ENCODE data around the gene AFAP1. TPM values are rescaled to one million over a fixed set of nuclear protein-coding genes. Genes with fewer than 3 reads are reported as not detected.

AFAP1 gene
- total and polyA plus RNA-seq, 2 of the 8 experiments (the other 6 are each of a cell fraction or from before 2014, with no cell fraction given) = 3.6 to 18.2 TPM

GRCh38 chr4:7713757-7714156 lies 225.9 kb downstream of the AFAP1 start:
- Histone ChIP-seq H3K4me3 (ENCODE audit: extremely low read depth in 1 of 4, insufficient read depth in 2 of 4, low read depth in 3 of 4, low read length in 4 of 4) (no peak overlapping the region), H3K9ac (replicated peaks in 1 of 4; ENCODE audit: extremely low read depth in 1 of 4, low read depth in 3 of 4, low read length in 3 of 4) (no peak overlapping the region), H3K23me2 (ENCODE audit: low read depth, low read length) (peaks cover 5% of the 10 kb centered on the region), H3K79me2 (ENCODE audit: control insufficient read depth in 1 of 2, insufficient read depth in 2 of 2, low read length in 2 of 2) (no peaks in the 10 kb centered on the region), H2BK5ac (ENCODE audit: low read depth, low read length) (no peak overlapping the region), H4K5ac (ENCODE audit: insufficient read length, low read depth, low read length) (no peak overlapping the region), H4K20me1 (replicated peaks in 1 of 2; ENCODE audit: control insufficient read depth in 1 of 2, insufficient read depth in 2 of 2, low read length in 2 of 2) (no peaks in the 10 kb centered on the region), H2AK5ac (ENCODE audit: low read depth, low read length) (no peak overlapping the region), H3K36me3 (ENCODE audit: control insufficient read depth in 2 of 4, insufficient read depth in 4 of 4, low read length in 3 of 4) (no peaks in the 10 kb centered on the region), H2BK20ac (ENCODE audit: low read length) (no peak overlapping the region), H3K27me3 (replicated peaks in 1 of 4; ENCODE audit: control insufficient read depth in 3 of 4, extremely low read depth in 1 of 4, insufficient read depth in 3 of 4, low read length in 3 of 4) (no peaks in the 10 kb centered on the region; a peak in 2 of 7 replicates), H3K4me2 (ENCODE audit: insufficient read depth in 1 of 2, low read depth in 2 of 2, low read length in 2 of 2) (no peak overlapping the region), H2BK12ac (ENCODE audit: low read depth, low read length) (no peak overlapping the region), H3K4me1 (replicated peaks in 1 of 4; ENCODE audit: control insufficient read depth in 3 of 4, insufficient read depth in 4 of 4, low read length in 3 of 4) (peaks cover 0 to 3% (median 1%) of the 10 kb centered on the region in 4 experiments; a peak in 4 of 7 replicates), H3K18ac (ENCODE audit: extremely low read depth, low read length) (no peak overlapping the region), H3K23ac (ENCODE audit: insufficient read length) (no peak overlapping the region), H3K56ac (replicated peaks; ENCODE audit: insufficient read length, low read depth, low read length) (no peak overlapping the region), H4K91ac (replicated peaks; ENCODE audit: insufficient read length, low read length) (no peak overlapping the region), H4K8ac (ENCODE audit: extremely low read depth, insufficient read depth, low read length) (peak overlapping the region; percentile 38; the same call in 1 of the 2 replicates), H3K14ac (ENCODE audit: insufficient read length) (no peak overlapping the region), H2AFZ (ENCODE audit: low read length) (no peak overlapping the region), H3K79me1 (ENCODE audit: low read depth, low read length) (no peaks in the 10 kb centered on the region), H3K4ac (replicated peaks; ENCODE audit: insufficient read length, low read depth, low read length) (no peak overlapping the region), H2BK120ac (replicated peaks; ENCODE audit: low read depth, low read length) (no peak overlapping the region), H3K27ac (ENCODE audit: low read depth, low read length) (no peak overlapping the region), H2BK15ac (ENCODE audit: low read length) (0 out of 2 replicates have a peak overlapping the region, but pooled peaks have one; percentile 72), H3K9me3 (ENCODE audit: insufficient read depth in 2 of 2, low read depth in 1 of 2, low read length in 1 of 2) (no peaks in the 10 kb centered on the region; a peak in 1 of 4 replicates)
- no peak for TF ChIP-seq CTBP2 (IDR thresholded peaks at IDR 0.05; ENCODE audit: borderline replicate concordance, insufficient read depth, insufficient read length, low read length)
- TF ChIP-seq, protein P1, sequence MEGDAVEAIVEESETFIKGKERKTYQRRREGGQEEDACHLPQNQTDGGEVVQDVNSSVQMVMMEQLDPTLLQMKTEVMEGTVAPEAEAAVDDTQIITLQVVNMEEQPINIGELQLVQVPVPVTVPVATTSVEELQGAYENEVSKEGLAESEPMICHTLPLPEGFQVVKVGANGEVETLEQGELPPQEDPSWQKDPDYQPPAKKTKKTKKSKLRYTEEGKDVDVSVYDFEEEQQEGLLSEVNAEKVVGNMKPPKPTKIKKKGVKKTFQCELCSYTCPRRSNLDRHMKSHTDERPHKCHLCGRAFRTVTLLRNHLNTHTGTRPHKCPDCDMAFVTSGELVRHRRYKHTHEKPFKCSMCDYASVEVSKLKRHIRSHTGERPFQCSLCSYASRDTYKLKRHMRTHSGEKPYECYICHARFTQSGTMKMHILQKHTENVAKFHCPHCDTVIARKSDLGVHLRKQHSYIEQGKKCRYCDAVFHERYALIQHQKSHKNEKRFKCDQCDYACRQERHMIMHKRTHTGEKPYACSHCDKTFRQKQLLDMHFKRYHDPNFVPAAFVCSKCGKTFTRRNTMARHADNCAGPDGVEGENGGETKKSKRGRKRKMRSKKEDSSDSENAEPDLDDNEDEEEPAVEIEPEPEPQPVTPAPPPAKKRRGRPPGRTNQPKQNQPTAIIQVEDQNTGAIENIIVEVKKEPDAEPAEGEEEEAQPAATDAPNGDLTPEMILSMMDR (IDR thresholded peaks at IDR 0.05; ENCODE audit: control extremely low read depth in 1 of 3, insufficient read depth in 1 of 3, low read depth in 1 of 3, low read length in 3 of 3) = no peak
- TF ChIP-seq TAF7 (optimal IDR thresholded peaks at IDR 0.05; ENCODE audit: borderline replicate concordance, low read depth, low read length) = no peak
- no peak for TF ChIP-seq HDAC6 (IDR thresholded peaks at IDR 0.05; ENCODE audit: low read depth, low read length)
- ChIA-PET POLR2A (ENCODE audit: partially characterized antibody) (no interaction called here), CTCF (ENCODE audit: partially characterized antibody) (interaction anchor here (1.0 to 1.5 kb wide), 2 partner anchors 9 to 182 kb away, joined by 3 read pairs; no protein-coding TSS in a partner anchor)
- WGBS, 2 experiments (ENCODE audit: extremely low coverage in 1 of 2, insufficient coverage in 1 of 2, insufficient read length in 1 of 2, insufficient replicate concordance in 2 of 2, low coverage in 1 of 2, low lambda C conversion rate in 2 of 2, missing lambda C conversion rate in 1 of 2) = 84% methylated on average over 7 of the region's 7 CpGs; no CpG with 5 or more reads in 1 of the 2 experiments
- no peak for DNase-seq (ENCODE audit: low read depth in 1 of 2, low spot score in 2 of 2)
- FAIRE-seq = no peak

All from H1 (cell line).